Esophagus muscularis mucosa (tissue), 4 donors: ENCODE data around the gene MRPL47.

Source experiments
- EP300 ChIP-seq: sonication (generic); formaldehyde crosslinking; IDR thresholded peaks from one replicate; pipeline ENCODE4 v1.6.1; 2017; ENCODE audit warnings: antibody characterized with exemption
- POLR2A ChIP-seq: fragments of 450-650 bp; IDR thresholded peaks from one replicate; pipeline ENCODE4 v1.6.1; 2017; ENCODE audit warnings: antibody characterized with exemption, moderate library complexity, mild to moderate bottlenecking, low read depth
- POLR2AphosphoS5 ChIP-seq, 2 donors: sonication (generic); formaldehyde crosslinking; IDR thresholded peaks; one replicate each; pipeline ENCODE4 v1.6.1; 2017; ENCODE audit warnings: antibody characterized with exemption in 2 of 2
- TF ChIP-seq, protein P1 (sequence below), 3 experiments: fragments of 200-600 bp in 2 of 3; fragments of 450-650 bp in 1 of 3; sonication (generic) in 2 of 3; IDR thresholded peaks; one replicate each; pipeline ENCODE4 v1.5.1; 2017 to 2019; ENCODE audit warnings: antibody characterized with exemption in 3 of 3, mild to moderate bottlenecking in 2 of 3, moderate library complexity in 1 of 3

GRCh38 chr3:179562591-179563270 is 41.7 kb downstream of the MRPL47 start, which contains the start of gene ACTL6A:
- TF ChIP-seq, protein P1, sequence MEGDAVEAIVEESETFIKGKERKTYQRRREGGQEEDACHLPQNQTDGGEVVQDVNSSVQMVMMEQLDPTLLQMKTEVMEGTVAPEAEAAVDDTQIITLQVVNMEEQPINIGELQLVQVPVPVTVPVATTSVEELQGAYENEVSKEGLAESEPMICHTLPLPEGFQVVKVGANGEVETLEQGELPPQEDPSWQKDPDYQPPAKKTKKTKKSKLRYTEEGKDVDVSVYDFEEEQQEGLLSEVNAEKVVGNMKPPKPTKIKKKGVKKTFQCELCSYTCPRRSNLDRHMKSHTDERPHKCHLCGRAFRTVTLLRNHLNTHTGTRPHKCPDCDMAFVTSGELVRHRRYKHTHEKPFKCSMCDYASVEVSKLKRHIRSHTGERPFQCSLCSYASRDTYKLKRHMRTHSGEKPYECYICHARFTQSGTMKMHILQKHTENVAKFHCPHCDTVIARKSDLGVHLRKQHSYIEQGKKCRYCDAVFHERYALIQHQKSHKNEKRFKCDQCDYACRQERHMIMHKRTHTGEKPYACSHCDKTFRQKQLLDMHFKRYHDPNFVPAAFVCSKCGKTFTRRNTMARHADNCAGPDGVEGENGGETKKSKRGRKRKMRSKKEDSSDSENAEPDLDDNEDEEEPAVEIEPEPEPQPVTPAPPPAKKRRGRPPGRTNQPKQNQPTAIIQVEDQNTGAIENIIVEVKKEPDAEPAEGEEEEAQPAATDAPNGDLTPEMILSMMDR (IDR thresholded peaks at IDR 0.05), result no peak
- no peak for TF ChIP-seq EP300
- TF ChIP-seq POLR2A, result no peak
- TF ChIP-seq POLR2AphosphoS5 (IDR thresholded peaks at IDR 0.05), result peak; percentile 77 to 83
